ENCODE results near the gene ZEB2. TPM values are rescaled to one million over a fixed set of nuclear protein-coding genes. Genes with fewer than 3 reads are reported as not detected.

Gene ZEB2
- total RNA-seq, 1 donor from 2014 or later: 0.26 TPM

DNA sequence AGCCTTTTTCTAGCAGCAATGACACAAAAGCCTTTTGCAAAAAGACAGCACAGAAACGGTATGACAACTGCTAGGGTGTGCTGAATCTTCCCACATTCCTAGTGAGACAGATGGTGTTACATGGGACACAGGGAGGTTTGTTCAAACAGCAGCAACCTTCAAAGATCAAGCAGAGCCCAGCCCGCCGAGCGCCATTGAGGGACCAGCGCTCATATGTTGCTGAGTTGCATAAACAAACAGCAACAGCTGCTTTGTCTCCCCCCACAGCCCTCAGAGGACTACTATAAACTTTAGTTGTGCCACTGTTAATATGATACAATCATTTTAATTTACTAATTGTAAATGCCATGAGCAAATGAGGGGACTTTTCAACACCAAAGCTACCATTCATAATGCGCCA is 117.7 kb downstream of the ZEB2 start:
- TF ChIP-seq, protein P1, sequence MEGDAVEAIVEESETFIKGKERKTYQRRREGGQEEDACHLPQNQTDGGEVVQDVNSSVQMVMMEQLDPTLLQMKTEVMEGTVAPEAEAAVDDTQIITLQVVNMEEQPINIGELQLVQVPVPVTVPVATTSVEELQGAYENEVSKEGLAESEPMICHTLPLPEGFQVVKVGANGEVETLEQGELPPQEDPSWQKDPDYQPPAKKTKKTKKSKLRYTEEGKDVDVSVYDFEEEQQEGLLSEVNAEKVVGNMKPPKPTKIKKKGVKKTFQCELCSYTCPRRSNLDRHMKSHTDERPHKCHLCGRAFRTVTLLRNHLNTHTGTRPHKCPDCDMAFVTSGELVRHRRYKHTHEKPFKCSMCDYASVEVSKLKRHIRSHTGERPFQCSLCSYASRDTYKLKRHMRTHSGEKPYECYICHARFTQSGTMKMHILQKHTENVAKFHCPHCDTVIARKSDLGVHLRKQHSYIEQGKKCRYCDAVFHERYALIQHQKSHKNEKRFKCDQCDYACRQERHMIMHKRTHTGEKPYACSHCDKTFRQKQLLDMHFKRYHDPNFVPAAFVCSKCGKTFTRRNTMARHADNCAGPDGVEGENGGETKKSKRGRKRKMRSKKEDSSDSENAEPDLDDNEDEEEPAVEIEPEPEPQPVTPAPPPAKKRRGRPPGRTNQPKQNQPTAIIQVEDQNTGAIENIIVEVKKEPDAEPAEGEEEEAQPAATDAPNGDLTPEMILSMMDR (IDR thresholded peaks at IDR 0.05; ENCODE audit: insufficient read depth, low read length, severe bottlenecking): no peak
- Histone ChIP-seq H3K27me3 (ENCODE audit: control insufficient read depth, insufficient read depth, low read length) (no peaks in the 10 kb centered on the region), H3K4me3 (ENCODE audit: low read depth, low read length) (no peak overlapping the region), H3K36me3 (ENCODE audit: control insufficient read depth, insufficient read depth, low read length) (no peaks in the 10 kb centered on the region)
- FAIRE-seq (no peak), DNase-seq (ENCODE audit: low read depth) (no peak)

DNA sequence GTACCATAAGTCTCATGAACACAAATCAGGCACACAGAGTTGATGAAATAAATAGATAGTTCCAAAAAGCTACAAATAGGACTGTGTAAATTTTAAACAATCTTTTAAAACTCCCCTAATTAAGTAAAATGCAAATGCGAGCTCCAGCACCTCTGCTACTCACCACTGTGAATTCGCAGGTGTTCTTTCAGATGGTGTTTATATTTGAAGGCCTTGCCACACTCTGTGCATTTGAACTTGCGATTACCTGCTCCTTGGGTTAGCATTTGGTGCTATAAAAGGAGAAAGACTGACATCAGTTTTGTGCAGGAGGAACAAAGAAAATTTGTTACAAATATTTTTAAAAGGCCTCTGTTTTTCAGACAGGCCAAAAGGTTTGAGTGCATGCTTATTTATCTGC is 118.9 kb downstream of the ZEB2 start:
- Histone ChIP-seq H3K4me3 (ENCODE audit: low read depth, low read length) (no peak overlapping the region), H3K27me3 (ENCODE audit: control insufficient read depth, insufficient read depth, low read length) (no peaks in the 10 kb centered on the region), H3K36me3 (ENCODE audit: control insufficient read depth, insufficient read depth, low read length) (no peaks in the 10 kb centered on the region)
- TF ChIP-seq, protein P1 (IDR thresholded peaks at IDR 0.05; ENCODE audit: insufficient read depth, low read length, severe bottlenecking): no peak
- DNase-seq (ENCODE audit: low read depth) (no peak), FAIRE-seq (no peak)

DNA sequence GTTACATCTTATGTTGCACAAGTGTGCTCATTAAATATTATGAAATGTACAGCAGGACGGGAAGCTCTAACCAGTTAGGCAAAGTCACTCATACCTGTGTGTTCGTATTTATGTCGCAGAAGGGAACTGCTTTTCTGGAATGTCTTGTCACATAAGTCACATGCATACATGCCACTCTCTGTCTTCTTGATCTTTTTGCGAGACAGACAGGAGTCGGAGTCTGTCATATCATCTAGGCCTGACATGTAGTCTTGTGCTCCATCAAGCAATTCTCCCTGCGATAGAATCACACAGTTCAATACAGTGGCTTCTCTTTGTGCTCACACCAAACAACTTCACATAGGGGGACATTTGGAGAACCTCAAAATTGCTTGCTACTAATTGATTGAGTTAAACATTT is 123.6 kb downstream of the ZEB2 start:
- TF ChIP-seq, protein P1 (IDR thresholded peaks at IDR 0.05; ENCODE audit: insufficient read depth, low read length, severe bottlenecking): no peak
- H3K4me3 ChIP-seq (ENCODE audit: low read depth, low read length): no peak overlapping the region
- no peaks in the 10 kb centered on the region for H3K36me3 ChIP-seq (ENCODE audit: control insufficient read depth, insufficient read depth, low read length)
- FAIRE-seq (no peak), DNase-seq (ENCODE audit: low read depth) (no peak)
- H3K27me3 ChIP-seq (ENCODE audit: control insufficient read depth, insufficient read depth, low read length): no peaks in the 10 kb centered on the region

DNA sequence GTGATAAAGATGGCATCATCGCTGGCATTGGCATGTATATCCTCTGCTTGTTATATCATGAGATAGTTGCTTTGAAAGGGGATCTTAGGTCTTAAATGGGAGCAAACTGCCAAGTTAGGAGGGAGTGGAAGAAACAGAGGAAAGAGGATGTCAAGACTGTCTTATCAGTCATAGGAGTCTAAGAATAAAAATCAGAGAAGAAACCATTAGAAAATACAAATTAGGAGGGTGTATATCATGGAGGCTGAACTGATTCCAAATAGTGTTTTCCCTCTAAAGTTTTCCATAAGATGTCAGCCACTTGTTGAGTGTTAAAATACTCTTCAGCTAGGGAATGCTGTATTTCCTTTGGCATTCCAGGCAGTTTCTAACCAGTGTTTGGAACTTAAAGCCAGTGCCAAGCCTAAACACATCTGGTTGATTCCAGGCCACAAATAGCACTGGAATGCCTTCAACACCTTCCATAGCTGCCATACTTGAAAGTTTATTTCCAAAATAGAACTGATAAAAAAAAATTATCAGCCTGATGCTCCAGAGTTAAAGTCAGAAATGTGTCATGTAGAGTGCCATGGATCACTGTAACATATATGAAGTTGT is 129.4 kb downstream of the ZEB2 start:
- no peaks in the 10 kb centered on the region for H3K27me3 ChIP-seq (ENCODE audit: control insufficient read depth, insufficient read depth, low read length)

DNA sequence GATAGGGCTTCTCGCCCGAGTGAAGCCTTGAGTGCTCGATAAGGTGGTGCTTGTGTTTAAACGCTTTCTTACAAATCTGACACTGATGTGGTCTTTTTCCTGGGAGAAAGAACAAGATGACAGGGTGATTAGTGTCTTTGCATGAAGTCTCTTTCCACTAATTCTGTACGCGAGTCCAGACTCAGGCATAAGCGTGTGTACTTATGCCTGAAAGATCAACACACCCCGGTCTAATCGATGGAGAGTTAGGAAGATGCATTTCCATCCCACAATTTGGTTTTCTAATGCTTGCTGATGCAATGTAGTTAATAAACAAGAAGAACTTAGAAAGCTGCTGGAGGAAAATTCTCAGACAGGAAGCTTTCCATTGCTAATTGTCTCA is 130.0 kb downstream of the ZEB2 start:
- TF ChIP-seq, protein P1 (IDR thresholded peaks at IDR 0.05; ENCODE audit: insufficient read depth, low read length, severe bottlenecking): no peak
- Histone ChIP-seq H3K27me3 (ENCODE audit: control insufficient read depth, insufficient read depth, low read length) (no peaks in the 10 kb centered on the region), H3K4me3 (ENCODE audit: low read depth, low read length) (peak overlapping the region; percentile 59), H3K36me3 (ENCODE audit: control insufficient read depth, insufficient read depth, low read length) (no peaks in the 10 kb centered on the region)
- FAIRE-seq (no peak), DNase-seq (ENCODE audit: low read depth) (no peak)

More for the DNA sequence above, 129.4 kb downstream of the ZEB2 start:
- TF ChIP-seq, protein P1 (IDR thresholded peaks at IDR 0.05; ENCODE audit: insufficient read depth, low read length, severe bottlenecking): no peak
- H3K4me3 ChIP-seq (ENCODE audit: low read depth, low read length): no peak overlapping the region
- no peak for DNase-seq (ENCODE audit: low read depth)
- no peaks in the 10 kb centered on the region for H3K36me3 ChIP-seq (ENCODE audit: control insufficient read depth, insufficient read depth, low read length)
- no peak for FAIRE-seq

Measured in bronchial epithelial cell (primary cell).